HG03571 (cell line): ENCODE results near the gene XPO4.

ENCODE experiments used
- ATAC-seq: cut with Tn5 transposase; IDR thresholded peaks from one replicate; pipeline ENCODE4 v1.9.1; 2021; ENCODE audit not compliant: unreplicated experiment

Gene XPO4

GRCh38 chr13:20729633-20730585 is 172.6 kb downstream of the XPO4 start:
- no peak for ATAC-seq

- ATAC-seq: no peak
Observed at GRCh38 chr13:20728579-20729311, 173.8 kb downstream of the XPO4 start.

GRCh38 chr13:20727856-20728255 is 174.7 kb downstream of the XPO4 start:
- ATAC-seq: no peak
